ENCODE data around the gene BCL2L13.

Gene BCL2L13

GRCh38 chr22:17748555-17749353 lies 110.2 kb downstream of the BCL2L13 start:
- Histone ChIP-seq H3K4me3 (replicated peaks; ENCODE audit: insufficient read depth, low read length) (no peak overlapping the region), H3K27me3 (ENCODE audit: insufficient read depth, poor library complexity, severe bottlenecking) (no peaks in the 10 kb centered on the region), H3K27ac (replicated peaks) (no peak overlapping the region)
- TF ChIP-seq REST (IDR thresholded peaks at IDR 0.05; ENCODE audit: insufficient replicate concordance, low read depth) (no peak), CTCF (IDR thresholded peaks at IDR 0.05; ENCODE audit: insufficient read depth, low read length) (no peak), SPI1 (IDR thresholded peaks at IDR 0.05; ENCODE audit: borderline replicate concordance, low read depth) (no peak), GABPA (IDR thresholded peaks at IDR 0.05; ENCODE audit: low read depth) (no peak), POLR2AphosphoS5 (IDR thresholded peaks at IDR 0.05; ENCODE audit: low read depth) (no peak)
- no peak for DNase-seq (ENCODE audit: low read depth in 1 of 2, low spot score in 1 of 2)

GRCh38 chr22:17749605-17750395 lies 111.2 kb downstream of the BCL2L13 start:
- H3K27me3 ChIP-seq (ENCODE audit: insufficient read depth, poor library complexity, severe bottlenecking): no peaks in the 10 kb centered on the region
- H3K4me3 ChIP-seq (replicated peaks; ENCODE audit: insufficient read depth, low read length): no peak overlapping the region
- no peak for TF ChIP-seq POLR2AphosphoS5 (IDR thresholded peaks at IDR 0.05; ENCODE audit: low read depth)
- no peak for TF ChIP-seq GABPA (IDR thresholded peaks at IDR 0.05; ENCODE audit: low read depth)
- no peak for TF ChIP-seq REST (IDR thresholded peaks at IDR 0.05; ENCODE audit: insufficient replicate concordance, low read depth)
- no peak for TF ChIP-seq CTCF (IDR thresholded peaks at IDR 0.05; ENCODE audit: insufficient read depth, low read length)
- no peak for TF ChIP-seq SPI1 (IDR thresholded peaks at IDR 0.05; ENCODE audit: borderline replicate concordance, low read depth)
- H3K27ac ChIP-seq (replicated peaks): no peak overlapping the region
- no peak for DNase-seq (ENCODE audit: low read depth in 1 of 2, low spot score in 1 of 2)

GRCh38 chr22:17751596-17751995 lies 113.0 kb downstream of the BCL2L13 start:
- Histone ChIP-seq H3K27ac (replicated peaks) (no peak overlapping the region), H3K4me3 (replicated peaks; ENCODE audit: insufficient read depth, low read length) (no peak overlapping the region), H3K27me3 (ENCODE audit: insufficient read depth, poor library complexity, severe bottlenecking) (no peaks in the 10 kb centered on the region)
- no peak for DNase-seq (ENCODE audit: low read depth in 1 of 2, low spot score in 1 of 2)
- no peak for TF ChIP-seq CTCF (IDR thresholded peaks at IDR 0.05; ENCODE audit: insufficient read depth, low read length)
- TF ChIP-seq SPI1 (IDR thresholded peaks at IDR 0.05; ENCODE audit: borderline replicate concordance, low read depth): no peak
- no peak for TF ChIP-seq REST (IDR thresholded peaks at IDR 0.05; ENCODE audit: insufficient replicate concordance, low read depth)
- no peak for TF ChIP-seq GABPA (IDR thresholded peaks at IDR 0.05; ENCODE audit: low read depth)
- TF ChIP-seq POLR2AphosphoS5 (IDR thresholded peaks at IDR 0.05; ENCODE audit: low read depth): no peak
